Activated CD8-positive, alpha-beta T cell treated with anti-CD3 and anti-CD28 coated beads for 36 hours (primary cell): ENCODE results near the gene PARVA. TPM values are rescaled to one million over a fixed set of nuclear protein-coding genes. Genes with fewer than 3 reads are reported as not detected.

Source experiments
- ATAC-seq: fragments of 200-7000 bp; cut with Tn5 transposase; one replicate; pipeline ENCODE4 v1.10.0; 2021; ENCODE audit warnings: mild to moderate bottlenecking, moderate library complexity
- CTCF ChIA-PET: fragments of 350-600 bp; sonication (Branson Sonifier 250); formaldehyde crosslinking; loops from one replicate; lab custom pipeline; 2021; ENCODE audit warnings: antibody characterized with exemption; lab: Charles Lee
- POLR2A ChIA-PET: fragments of 350-600 bp; sonication (Branson Sonifier 250); formaldehyde crosslinking; loops from one replicate; lab custom pipeline; 2021; ENCODE audit warnings: antibody characterized with exemption; lab: Charles Lee
- DNase-seq: peaks from one replicate; pipeline ENCODE4 v3.0.0-alpha.2; 2020
- H3K27ac Mint-ChIP-seq: one replicate; pipeline ENCODE4 v1.8.0; 2021; ENCODE audit warnings: mild to moderate bottlenecking, mixed read lengths
- H3K27me3 Mint-ChIP-seq: one replicate; pipeline ENCODE4 v1.8.0; 2021; ENCODE audit warnings: mixed read lengths
- H3K36me3 Mint-ChIP-seq: one replicate; pipeline ENCODE4 v1.8.0; 2021; ENCODE audit warnings: low read depth, mixed read lengths
- H3K4me1 Mint-ChIP-seq: one replicate; pipeline ENCODE4 v1.8.0; 2021; ENCODE audit warnings: low read depth, mixed read lengths
- H3K4me3 Mint-ChIP-seq: one replicate; pipeline ENCODE4 v1.8.0; 2021; ENCODE audit warnings: mild to moderate bottlenecking, moderate library complexity, mixed read lengths
- H3K9me3 Mint-ChIP-seq: one replicate; pipeline ENCODE4 v1.8.0; 2021; ENCODE audit warnings: mixed read lengths
- intact Hi-C: fragments of 100-400 bp; cut with micrococcal nuclease; formaldehyde crosslinking; loops from one replicate; pipeline ENCODE4 v1.10.0; 2022
- total RNA-seq, 2 experiments: library from RNA; stranded (reverse); gene quantifications; one replicate each; pipeline ENCODE4 v1.2.3, GENCODE V29; 2021
- TF ChIP-seq, protein P1 (sequence below): fragments of 200-600 bp; IDR thresholded peaks from one replicate; pipeline ENCODE4 v1.8.0; 2022; ENCODE audit warnings: antibody characterized with exemption, mild to moderate bottlenecking

Gene PARVA
- total RNA-seq, 2 experiments from 2014 or later, result not detected

DNA sequence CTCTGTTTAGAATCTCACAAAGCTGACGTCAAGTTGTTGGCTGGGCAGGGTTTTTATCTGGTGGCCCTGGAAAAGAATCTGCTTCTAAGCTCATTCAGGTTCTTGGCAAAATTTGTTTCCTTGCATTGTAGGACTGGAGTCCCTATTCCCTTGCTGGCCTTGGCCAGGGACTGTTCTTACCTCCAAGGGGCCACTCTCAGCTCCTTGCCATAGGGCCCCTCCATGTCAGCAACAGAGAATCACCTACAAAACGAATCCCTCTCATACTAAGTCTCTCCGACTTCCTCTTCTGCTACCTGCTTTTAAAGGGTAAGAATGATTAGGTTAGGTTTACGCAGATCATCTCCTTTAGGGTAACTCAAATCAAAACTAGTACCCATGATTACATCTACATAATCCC lies 63.2 kb downstream of the PARVA start:
- intact Hi-C loops, result no loop called here
- TF ChIP-seq, protein P1, sequence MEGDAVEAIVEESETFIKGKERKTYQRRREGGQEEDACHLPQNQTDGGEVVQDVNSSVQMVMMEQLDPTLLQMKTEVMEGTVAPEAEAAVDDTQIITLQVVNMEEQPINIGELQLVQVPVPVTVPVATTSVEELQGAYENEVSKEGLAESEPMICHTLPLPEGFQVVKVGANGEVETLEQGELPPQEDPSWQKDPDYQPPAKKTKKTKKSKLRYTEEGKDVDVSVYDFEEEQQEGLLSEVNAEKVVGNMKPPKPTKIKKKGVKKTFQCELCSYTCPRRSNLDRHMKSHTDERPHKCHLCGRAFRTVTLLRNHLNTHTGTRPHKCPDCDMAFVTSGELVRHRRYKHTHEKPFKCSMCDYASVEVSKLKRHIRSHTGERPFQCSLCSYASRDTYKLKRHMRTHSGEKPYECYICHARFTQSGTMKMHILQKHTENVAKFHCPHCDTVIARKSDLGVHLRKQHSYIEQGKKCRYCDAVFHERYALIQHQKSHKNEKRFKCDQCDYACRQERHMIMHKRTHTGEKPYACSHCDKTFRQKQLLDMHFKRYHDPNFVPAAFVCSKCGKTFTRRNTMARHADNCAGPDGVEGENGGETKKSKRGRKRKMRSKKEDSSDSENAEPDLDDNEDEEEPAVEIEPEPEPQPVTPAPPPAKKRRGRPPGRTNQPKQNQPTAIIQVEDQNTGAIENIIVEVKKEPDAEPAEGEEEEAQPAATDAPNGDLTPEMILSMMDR, result no peak
- POLR2A ChIA-PET, result no interaction called here
- CTCF ChIA-PET, result interaction anchor here (1.3 kb wide), 1 partner anchor 109 kb away, joined by 3 read pairs; no protein-coding TSS in a partner anchor
- H3K9me3 Mint-ChIP-seq, result no peaks in the 10 kb centered on the region
- H3K27ac Mint-ChIP-seq, result no peak overlapping the region
- no peaks in the 10 kb centered on the region for H3K36me3 Mint-ChIP-seq
- ATAC-seq (no peak), DNase-seq (no peak)
- H3K4me1 Mint-ChIP-seq, result no peaks in the 10 kb centered on the region
- no peaks in the 10 kb centered on the region for H3K27me3 Mint-ChIP-seq
- H3K4me3 Mint-ChIP-seq, result no peak overlapping the region

DNA sequence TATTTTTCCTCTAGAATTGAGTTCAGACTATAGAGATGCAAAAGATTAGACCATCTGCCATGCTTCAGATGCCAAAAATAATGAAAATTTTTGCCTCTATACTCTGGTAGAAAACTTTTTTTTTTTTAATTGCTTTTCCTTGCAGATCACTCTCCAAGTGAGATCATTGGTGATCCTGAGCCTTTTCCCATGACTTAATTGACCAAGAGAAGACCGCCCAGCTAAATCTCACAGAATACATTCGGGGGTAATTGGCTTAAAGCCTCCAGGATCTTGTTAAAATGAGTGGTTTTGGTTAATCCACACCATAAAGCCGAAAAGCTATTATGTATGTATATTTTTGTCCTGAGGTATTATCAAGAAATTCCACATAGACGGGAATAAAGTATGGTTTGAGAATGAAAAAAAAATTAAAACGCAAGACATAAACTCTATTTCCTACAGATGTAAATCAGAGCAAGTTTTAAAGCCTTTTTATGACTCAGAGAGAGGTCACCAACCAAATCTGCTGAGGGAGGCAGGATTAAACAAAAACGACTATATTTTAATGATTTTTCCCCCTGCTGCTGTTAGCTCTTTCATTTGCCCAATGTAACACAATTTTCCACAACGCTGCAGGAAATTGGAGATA lies 64.0 kb downstream of the PARVA start:
- H3K4me3 Mint-ChIP-seq, result no peak overlapping the region
- TF ChIP-seq, protein P1, result no peak

DNA sequence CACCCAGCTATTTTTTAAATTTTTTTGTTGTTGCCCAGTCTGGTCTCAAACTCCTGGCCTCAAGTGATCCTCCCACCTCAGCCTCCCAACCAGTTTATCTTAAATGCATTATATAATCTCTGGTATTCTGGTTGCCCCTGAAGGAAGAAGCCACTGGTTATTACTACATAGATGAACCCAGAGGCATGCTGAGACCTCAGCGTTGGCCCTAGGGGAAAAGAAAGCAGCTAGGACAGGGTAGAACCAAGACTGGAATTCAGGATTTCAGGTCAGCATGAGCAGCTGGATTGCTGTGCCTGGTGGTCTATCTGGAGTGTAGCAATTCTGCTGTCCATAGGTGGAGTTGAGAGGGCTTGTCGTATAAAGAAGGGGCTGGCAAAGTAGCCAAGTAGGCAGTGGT lies 67.2 kb downstream of the PARVA start:
- no peaks in the 10 kb centered on the region for H3K9me3 Mint-ChIP-seq
- no peaks in the 10 kb centered on the region for H3K4me1 Mint-ChIP-seq
- intact Hi-C loops, result no loop called here
- CTCF ChIA-PET, result no interaction called here
- TF ChIP-seq, protein P1, result no peak
- H3K27me3 Mint-ChIP-seq, result peaks cover 4% of the 10 kb centered on the region
- POLR2A ChIA-PET, result no interaction called here
- DNase-seq (no peak), ATAC-seq (no peak)
- H3K4me3 Mint-ChIP-seq, result no peak overlapping the region
- H3K36me3 Mint-ChIP-seq, result no peaks in the 10 kb centered on the region
- no peak overlapping the region for H3K27ac Mint-ChIP-seq

More for the DNA sequence above, 64.0 kb downstream of the PARVA start:
- POLR2A ChIA-PET, result no interaction called here
- no peaks in the 10 kb centered on the region for H3K9me3 Mint-ChIP-seq
- intact Hi-C loops, result no loop called here
- CTCF ChIA-PET, result interaction anchor here (1.3 kb wide), 1 partner anchor 110 kb away, joined by 3 read pairs; no protein-coding TSS in a partner anchor
- ATAC-seq, result no peak
- no peak overlapping the region for H3K27ac Mint-ChIP-seq
- H3K36me3 Mint-ChIP-seq, result no peaks in the 10 kb centered on the region
- no peaks in the 10 kb centered on the region for H3K27me3 Mint-ChIP-seq
- no peaks in the 10 kb centered on the region for H3K4me1 Mint-ChIP-seq
- DNase-seq, result no peak

DNA sequence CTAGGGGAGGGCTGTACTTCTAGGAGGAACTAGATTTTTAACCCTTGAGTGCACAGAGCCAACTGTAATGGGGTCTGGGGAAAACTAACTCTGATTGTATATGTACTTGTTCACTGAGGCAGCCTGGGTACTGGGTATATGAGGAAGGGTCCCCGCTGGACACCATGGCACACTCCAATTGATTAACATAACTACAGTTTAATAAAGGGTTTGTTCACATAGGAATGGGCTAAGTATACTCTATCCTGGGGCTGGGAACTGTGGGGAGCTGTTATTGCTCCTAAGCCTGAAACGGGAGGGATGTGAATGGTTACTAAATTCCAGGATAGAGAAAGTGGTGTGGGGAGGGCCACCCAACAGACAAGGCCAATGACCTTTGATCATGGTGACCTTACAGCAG lies 67.6 kb downstream of the PARVA start:
- H3K27me3 Mint-ChIP-seq, result peaks cover 4% of the 10 kb centered on the region
- TF ChIP-seq, protein P1, result no peak
- H3K4me3 Mint-ChIP-seq, result no peak overlapping the region
- ChIA-PET CTCF (no interaction called here), POLR2A (no interaction called here)
- intact Hi-C loops, result no loop called here
- DNase-seq (no peak), ATAC-seq (no peak)
- H3K4me1 Mint-ChIP-seq, result no peaks in the 10 kb centered on the region
- H3K9me3 Mint-ChIP-seq, result no peaks in the 10 kb centered on the region
- no peaks in the 10 kb centered on the region for H3K36me3 Mint-ChIP-seq
- H3K27ac Mint-ChIP-seq, result no peak overlapping the region

DNA sequence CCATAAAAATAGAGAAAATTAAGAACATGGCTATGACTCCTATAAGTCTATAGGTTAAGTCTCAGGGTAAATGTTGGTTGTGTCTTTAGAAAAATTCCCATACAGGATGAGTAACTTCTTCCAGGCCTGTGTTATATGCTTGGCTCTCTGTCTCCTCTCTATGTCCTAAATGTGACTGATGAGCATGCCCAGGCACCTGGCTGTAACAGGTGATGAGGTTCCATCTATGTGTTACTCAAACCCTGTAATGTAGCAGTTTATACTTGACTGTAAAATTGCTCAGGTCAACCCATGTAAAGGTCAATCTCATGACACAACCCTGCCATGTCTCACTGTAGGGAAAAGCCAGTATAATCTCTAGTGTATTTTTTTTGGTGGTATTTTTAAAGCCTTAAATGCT lies 69.5 kb downstream of the PARVA start:
- ChIA-PET POLR2A (no interaction called here), CTCF (interaction anchor here (1.0 kb wide), 1 partner anchor 28 kb away, joined by 3 read pairs; no protein-coding TSS in a partner anchor)
- no peaks in the 10 kb centered on the region for H3K9me3 Mint-ChIP-seq
- intact Hi-C loops, result no loop called here
- H3K4me1 Mint-ChIP-seq, result no peaks in the 10 kb centered on the region
- TF ChIP-seq, protein P1, result no peak
- no peak overlapping the region for H3K4me3 Mint-ChIP-seq
- DNase-seq (no peak), ATAC-seq (no peak)
- H3K27me3 Mint-ChIP-seq, result peaks cover 4% of the 10 kb centered on the region
- H3K27ac Mint-ChIP-seq, result no peak overlapping the region
- H3K36me3 Mint-ChIP-seq, result no peaks in the 10 kb centered on the region
